GM20431 (cell line): ENCODE measurements around the gene OST4.

Experiments used
- in situ Hi-C: fragments of 300-500 bp; cut with MseI, MboI; formaldehyde crosslinking; loops from one replicate; pipeline ENCODE4 v1.15.0; 2020; ENCODE audit warnings: low sequenced_read_pairs; ENCODE audit not compliant: unreplicated experiment

The OST4 gene

GRCh38 chr2:27033253-27033852 lies 38.1 kb downstream of the OST4 start:
- in situ Hi-C loops, result no loop called here

GRCh38 chr2:27032495-27033252 lies 38.8 kb downstream of the OST4 start, which contains the start of gene TMEM214:
Gene TMEM214, plus strand, starts transcription at chr2:27032965. Its CDS starts 51 bp downstream, at chr2:27033016.
- in situ Hi-C loops, result no loop called here

- in situ Hi-C loops, result no loop called here
Observed at GRCh38 chr2:27029051-27029450, 42.4 kb downstream of the OST4 start.

- in situ Hi-C loops, result no loop called here
Observed at GRCh38 chr2:27027211-27027651, 44.2 kb downstream of the OST4 start.

GRCh38 chr2:27025861-27026851 lies 45.3 kb downstream of the OST4 start:
- in situ Hi-C loops, result no loop called here

- in situ Hi-C loops, result no loop called here
Observed at GRCh38 chr2:27025281-27025800, 46.1 kb downstream of the OST4 start.

GRCh38 chr2:27024812-27025211 lies 46.6 kb downstream of the OST4 start:
- in situ Hi-C loops, result no loop called here

- in situ Hi-C loops, result no loop called here
Observed at GRCh38 chr2:27024188-27024587, 47.3 kb downstream of the OST4 start.

GRCh38 chr2:27023740-27024139 lies 47.7 kb downstream of the OST4 start:
- in situ Hi-C loops, result no loop called here

- in situ Hi-C loops, result no loop called here
Observed at GRCh38 chr2:27021253-27022049, 50.0 kb downstream of the OST4 start.
